ENCODE data around the gene KIAA1671.

Gene KIAA1671

GRCh38 chr22:25161017-25161915 is 208.8 kb downstream of the KIAA1671 start:
- DNase-seq (ENCODE audit: extremely low spot score), result no peak
- no peak for TF ChIP-seq CTCF (IDR thresholded peaks at IDR 0.05; ENCODE audit: control extremely low read depth, extremely low read depth, low read depth, missing control alignments)
- ChIA-PET CTCF (interaction anchor here (0.8 to 1.2 kb wide), 2 partner anchors 9 to 40 kb away, joined by 3 read pairs; no protein-coding TSS in a partner anchor), POLR2A (no interaction called here)

GRCh38 chr22:25161916-25162530 is 209.5 kb downstream of the KIAA1671 start:
- DNase-seq (ENCODE audit: extremely low spot score), result no peak
- POLR2A ChIA-PET, result no interaction called here
- TF ChIP-seq CTCF (IDR thresholded peaks at IDR 0.05; ENCODE audit: control extremely low read depth, extremely low read depth, low read depth, missing control alignments), result no peak
- CTCF ChIA-PET, result interaction anchor here (0.8 to 1.2 kb wide), 2 partner anchors 8 to 39 kb away, joined by 3 read pairs; no protein-coding TSS in a partner anchor

GRCh38 chr22:25162561-25162960 is 210.0 kb downstream of the KIAA1671 start:
- CTCF ChIA-PET, result no interaction called here
- TF ChIP-seq CTCF (IDR thresholded peaks at IDR 0.05; ENCODE audit: control extremely low read depth, extremely low read depth, low read depth, missing control alignments), result no peak
- no peak for DNase-seq (ENCODE audit: extremely low spot score)
- POLR2A ChIA-PET, result no interaction called here

- ChIA-PET POLR2A (no interaction called here), CTCF (interaction anchor here (2.6 kb wide), 1 partner anchor 36 kb away, joined by 6 read pairs; no protein-coding TSS in a partner anchor)
- DNase-seq (ENCODE audit: extremely low spot score), result no peak
- TF ChIP-seq CTCF (IDR thresholded peaks at IDR 0.05; ENCODE audit: control extremely low read depth, extremely low read depth, low read depth, missing control alignments), result no peak
Measured at GRCh38 chr22:25165785-25166184, 213.3 kb downstream of the KIAA1671 start.

- no peak for TF ChIP-seq CTCF (IDR thresholded peaks at IDR 0.05; ENCODE audit: control extremely low read depth, extremely low read depth, low read depth, missing control alignments)
- CTCF ChIA-PET, result interaction anchor here (1.3 to 2.6 kb wide), 2 partner anchors 10 to 36 kb away, joined by 3 to 6 read pairs; no protein-coding TSS in a partner anchor
- POLR2A ChIA-PET, result no interaction called here
- DNase-seq (ENCODE audit: extremely low spot score), result no peak
Measured at GRCh38 chr22:25166266-25167040, 213.9 kb downstream of the KIAA1671 start.

- no peak for DNase-seq (ENCODE audit: extremely low spot score)
- CTCF ChIA-PET, result interaction anchor here (1.3 to 2.6 kb wide), 2 partner anchors 9 to 35 kb away, joined by 3 to 6 read pairs; no protein-coding TSS in a partner anchor
- POLR2A ChIA-PET, result no interaction called here
- no peak for TF ChIP-seq CTCF (IDR thresholded peaks at IDR 0.05; ENCODE audit: control extremely low read depth, extremely low read depth, low read depth, missing control alignments)
Measured at GRCh38 chr22:25167082-25167481, 214.6 kb downstream of the KIAA1671 start.

All from GM10248 (cell line).